Stimulated activated naive B cell treated with anti-CD40 and anti-IgM and Interleukin-4, amounts not matched to agents 10 μg/mL and 1 μg/mL and 100 μg/mL, for 72 hours (primary cell): ENCODE measurements around the gene PNMT.
A peak's percentile ranks its signal among the peaks of the same experiment; 100 is the strongest.
"Not testable (repeated sequence)": the region's sequence is repeated elsewhere in the genome, so short reads cannot be mapped to it uniquely, and the experiment has no call there.

Source experiments
- ATAC-seq, 2 donors: fragments of 150-1000 bp; cut with Tn5 transposase; replicated peaks; 2 replicates each; pipeline ENCODE4 v1.10.0; 2021; ENCODE audit warnings: moderate library complexity in 1 of 2
- DNase-seq: peaks from one replicate; pipeline ENCODE4 v3.0.0; 2021
- H3K27ac Mint-ChIP-seq: one replicate; pipeline ENCODE4 v1.8.0; 2022; ENCODE audit warnings: mild to moderate bottlenecking, mixed read lengths
- H3K27me3 Mint-ChIP-seq, 2 donors: one replicate each; pipeline ENCODE4 v1.8.0; 2022; ENCODE audit warnings: mixed read lengths in 2 of 2
- H3K36me3 Mint-ChIP-seq, 2 donors: one replicate each; pipeline ENCODE4 v1.8.0; 2022; ENCODE audit warnings: mixed read lengths in 2 of 2, mild to moderate bottlenecking in 1 of 2
- H3K4me1 Mint-ChIP-seq, 2 donors: one replicate each; pipeline ENCODE4 v1.8.0; 2022; ENCODE audit warnings: mixed read lengths in 2 of 2, mild to moderate bottlenecking in 1 of 2
- H3K4me3 Mint-ChIP-seq, 2 donors: one replicate each; pipeline ENCODE4 v1.8.0; 2022; ENCODE audit warnings: mild to moderate bottlenecking in 2 of 2, mixed read lengths in 2 of 2, moderate library complexity in 1 of 2
- H3K9me3 Mint-ChIP-seq, 2 donors: one replicate each; pipeline ENCODE4 v1.8.0; 2022; ENCODE audit warnings: mixed read lengths in 2 of 2, mild to moderate bottlenecking in 1 of 2

The PNMT gene

DNA sequence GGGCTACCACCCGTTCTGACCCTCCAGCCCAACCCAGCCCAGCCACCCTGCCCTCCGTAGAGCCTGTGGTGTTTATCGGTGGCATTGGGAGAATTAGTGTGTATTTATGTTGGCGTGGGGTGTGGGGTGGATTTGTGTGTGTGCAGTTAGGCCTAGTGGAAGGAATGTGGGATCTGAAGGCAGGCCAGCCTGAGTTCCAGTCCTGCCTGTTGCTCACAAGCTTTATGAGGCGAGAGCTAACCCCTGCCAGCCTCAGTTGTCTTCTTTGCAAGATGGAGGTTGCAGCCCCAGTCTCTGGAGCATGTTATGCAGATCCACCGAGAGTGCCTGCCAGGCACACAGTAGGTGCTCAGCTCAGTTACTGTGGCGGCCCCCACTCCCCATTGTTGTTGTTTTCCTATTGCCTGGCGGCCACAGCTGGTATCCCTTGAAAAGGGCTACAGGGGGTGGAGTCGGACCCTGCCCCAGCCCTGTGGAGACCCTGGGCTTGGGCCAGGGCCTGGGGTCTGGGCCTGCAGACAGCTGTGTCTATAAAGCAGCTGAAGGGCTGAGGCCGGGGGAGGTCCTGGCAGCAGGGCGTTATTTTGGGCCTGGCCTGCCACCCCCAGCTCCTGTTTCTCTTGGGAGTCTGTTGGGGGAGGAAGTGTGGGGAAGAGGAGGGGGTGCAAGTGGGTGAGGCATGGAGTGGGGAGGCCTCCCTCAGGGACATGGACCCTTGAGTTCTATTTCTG is 36.7 kb downstream of the PNMT start:
- Mint-ChIP-seq H3K27ac (no peak overlapping the region), H3K4me3 (no peak overlapping the region)
- no peak for ATAC-seq

DNA sequence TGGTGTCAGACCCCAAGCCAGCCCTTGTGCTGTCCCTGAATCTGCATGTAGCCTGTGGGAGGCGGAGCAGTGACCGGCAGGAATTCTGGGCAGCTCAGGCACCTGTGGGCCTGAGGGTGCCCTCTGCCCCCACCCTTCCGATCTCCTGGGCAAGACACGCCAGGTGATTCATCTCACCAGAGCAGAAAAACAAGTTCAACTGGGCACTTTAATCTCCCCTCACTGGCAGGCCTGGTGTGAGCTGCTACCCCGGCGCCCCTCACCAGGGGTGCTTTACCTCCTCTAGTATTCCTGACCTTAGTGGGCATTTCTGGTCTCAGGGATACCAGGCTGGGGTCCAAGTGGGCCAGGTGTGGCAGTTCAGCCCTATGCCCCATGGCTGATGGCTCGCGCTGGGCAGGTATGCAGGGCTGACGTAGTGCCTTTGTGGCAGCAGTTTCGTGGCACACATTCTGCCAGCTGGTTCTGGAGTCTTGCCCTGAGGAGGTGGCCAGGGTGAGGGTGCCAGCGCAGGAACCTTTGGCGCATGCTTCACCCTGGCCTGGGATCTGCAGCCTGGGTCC is 37.6 kb downstream of the PNMT start:
- no peak for ATAC-seq
- H3K27ac Mint-ChIP-seq, result no peak overlapping the region

More for the DNA sequence above, 36.7 kb downstream of the PNMT start:
- Mint-ChIP-seq H3K36me3 (peaks cover 0 to 9% of the 10 kb centered on the region in 2 donors), H3K4me1 (peaks cover 20 to 43% of the 10 kb centered on the region in 2 donors), H3K9me3 (no peaks in the 10 kb centered on the region), H3K27me3 (peaks cover 18 to 25% of the 10 kb centered on the region in 2 donors)
- no peak for DNase-seq

DNA sequence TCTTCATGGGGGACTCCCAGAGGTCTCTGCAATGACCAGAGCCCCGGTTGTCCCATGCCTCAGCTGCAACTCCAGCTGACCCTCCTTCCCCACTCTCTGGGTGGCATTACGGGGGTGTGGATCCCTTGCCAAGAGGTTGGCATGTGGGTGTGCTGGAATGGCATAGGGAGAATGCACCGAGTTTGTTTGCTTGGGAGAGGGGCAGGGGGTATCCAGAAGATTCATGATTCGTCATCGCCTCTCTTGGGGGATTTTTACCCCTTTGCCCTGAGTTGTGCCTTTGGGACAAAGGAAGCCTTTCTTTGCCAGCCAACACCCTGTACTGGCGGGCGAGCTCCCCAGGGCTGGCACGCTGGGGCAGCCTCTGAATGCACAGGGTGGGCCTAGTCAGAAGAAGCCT is 38.1 kb downstream of the PNMT start:
- Mint-ChIP-seq H3K4me1 (peaks cover 20 to 31% of the 10 kb centered on the region in 2 donors), H3K36me3 (peaks cover 0 to 6% of the 10 kb centered on the region in 2 donors), H3K4me3 (no peak overlapping the region), H3K27me3 (peaks cover 8 to 13% of the 10 kb centered on the region in 2 donors), H3K9me3 (no peaks in the 10 kb centered on the region), H3K27ac (no peak overlapping the region)
- ATAC-seq (no peak), DNase-seq (no peak)

More for the DNA sequence above, 37.6 kb downstream of the PNMT start:
- H3K27me3 Mint-ChIP-seq, result peaks cover 13 to 18% of the 10 kb centered on the region in 2 donors
- no peaks in the 10 kb centered on the region for H3K9me3 Mint-ChIP-seq
- H3K4me3 Mint-ChIP-seq, result no peak overlapping the region
- DNase-seq, result no peak
- peaks cover 0 to 9% of the 10 kb centered on the region in 2 donors for H3K36me3 Mint-ChIP-seq
- H3K4me1 Mint-ChIP-seq, result peaks cover 20 to 36% of the 10 kb centered on the region in 2 donors

DNA sequence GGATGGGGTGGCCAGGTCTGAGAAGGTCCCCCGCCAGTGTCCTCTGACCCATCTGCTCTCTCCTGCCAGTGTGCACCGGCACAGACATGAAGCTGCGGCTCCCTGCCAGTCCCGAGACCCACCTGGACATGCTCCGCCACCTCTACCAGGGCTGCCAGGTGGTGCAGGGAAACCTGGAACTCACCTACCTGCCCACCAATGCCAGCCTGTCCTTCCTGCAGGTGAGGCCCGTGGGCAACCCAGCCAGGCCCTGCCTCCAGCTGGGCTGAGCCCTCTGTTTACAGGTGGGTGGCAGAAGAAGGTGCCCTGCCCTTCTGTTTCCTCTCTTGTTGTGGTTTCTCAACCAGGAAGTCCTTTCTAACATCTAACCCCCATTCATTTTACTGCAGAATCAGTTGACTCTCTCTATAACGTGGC is 38.7 kb downstream of the PNMT start:
- no peak overlapping the region for H3K4me3 Mint-ChIP-seq

DNA sequence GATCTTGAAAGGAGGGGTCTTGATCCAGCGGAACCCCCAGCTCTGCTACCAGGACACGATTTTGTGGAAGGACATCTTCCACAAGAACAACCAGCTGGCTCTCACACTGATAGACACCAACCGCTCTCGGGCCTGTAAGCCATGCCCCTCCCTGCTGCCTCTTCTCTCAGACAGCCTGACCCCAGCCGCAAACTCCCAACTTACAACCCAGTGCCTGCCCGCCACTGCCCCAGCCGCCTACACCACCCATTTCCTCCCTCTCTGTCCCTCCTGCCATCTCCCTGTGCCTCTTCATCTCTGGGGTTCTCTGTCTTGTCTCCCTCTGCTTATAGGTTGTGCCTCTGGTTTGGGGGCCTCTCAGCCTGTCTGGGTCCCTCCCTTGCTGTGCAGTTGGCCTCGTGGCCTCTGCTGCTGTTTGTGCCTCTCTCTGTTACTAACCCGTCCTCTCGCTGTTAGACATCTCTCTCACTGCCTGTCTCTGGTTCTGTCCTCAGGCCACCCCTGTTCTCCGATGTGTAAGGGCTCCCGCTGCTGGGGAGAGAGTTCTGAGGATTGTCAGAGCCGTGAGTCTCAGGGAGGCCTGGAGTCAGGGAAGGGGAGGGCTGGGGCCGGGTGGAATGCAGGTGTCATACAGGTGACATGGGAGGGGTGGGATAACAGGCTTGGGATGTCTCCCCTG is 41.2 kb downstream of the PNMT start:
- Mint-ChIP-seq H3K36me3 (peaks cover 0 to 11% of the 10 kb centered on the region in 2 donors), H3K4me1 (peaks cover 16 to 21% of the 10 kb centered on the region in 2 donors), H3K27me3 (no peaks in the 10 kb centered on the region), H3K27ac (peak overlapping the region; percentile 52), H3K9me3 (no peaks in the 10 kb centered on the region), H3K4me3 (peak overlapping the region in 1 of 2 donors; percentile 20)
- ATAC-seq (no peak), DNase-seq (no peak)

More for the DNA sequence above, 38.7 kb downstream of the PNMT start:
- Mint-ChIP-seq H3K4me1 (peaks cover 21 to 30% of the 10 kb centered on the region in 2 donors), H3K36me3 (peaks cover 0 to 6% of the 10 kb centered on the region in 2 donors), H3K27ac (no peak overlapping the region), H3K9me3 (no peaks in the 10 kb centered on the region), H3K27me3 (peaks cover 3 to 7% of the 10 kb centered on the region in 2 donors)
- DNase-seq (no peak), ATAC-seq (peak; percentile 41 to 45)

DNA sequence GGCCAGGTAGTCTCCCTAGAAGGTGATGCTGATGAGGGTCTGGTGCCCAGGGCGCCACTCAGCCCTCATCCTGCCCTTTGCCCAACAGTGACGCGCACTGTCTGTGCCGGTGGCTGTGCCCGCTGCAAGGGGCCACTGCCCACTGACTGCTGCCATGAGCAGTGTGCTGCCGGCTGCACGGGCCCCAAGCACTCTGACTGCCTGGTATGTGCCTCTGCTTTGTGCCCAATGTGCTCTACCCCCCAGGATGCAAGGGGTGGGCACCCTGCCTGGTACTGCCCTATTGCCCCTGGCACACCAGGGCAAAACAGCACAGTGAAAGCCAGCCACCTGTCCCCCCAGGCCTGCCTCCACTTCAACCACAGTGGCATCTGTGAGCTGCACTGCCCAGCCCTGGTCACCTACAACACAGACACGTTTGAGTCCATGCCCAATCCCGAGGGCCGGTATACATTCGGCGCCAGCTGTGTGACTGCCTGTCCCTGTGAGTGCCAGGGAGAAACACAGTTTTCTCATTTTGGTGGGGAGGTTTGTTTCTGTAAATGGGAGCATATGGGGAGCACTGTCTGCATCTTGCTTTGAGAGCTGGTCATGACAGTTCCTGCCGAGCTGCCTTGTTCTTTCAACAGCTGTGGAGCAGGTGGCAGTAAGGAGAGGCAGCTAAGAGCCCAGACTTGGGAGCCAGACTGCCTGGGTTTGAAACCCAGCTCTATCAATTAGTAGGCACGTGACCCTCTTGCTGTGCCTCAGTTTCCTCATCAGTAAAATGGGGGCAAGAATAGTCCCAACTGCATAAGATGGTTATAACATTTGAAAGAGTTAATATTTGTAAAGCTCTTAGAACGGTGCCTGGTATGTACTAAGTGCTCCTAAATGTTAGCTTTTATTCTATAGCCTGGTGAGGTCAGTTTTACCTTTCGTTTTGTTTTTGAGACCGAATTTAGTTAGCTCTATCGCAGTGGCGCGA is 42.0 kb downstream of the PNMT start:
- DNase-seq (no peak), ATAC-seq (no peak)
- Mint-ChIP-seq H3K4me1 (peaks cover 16 to 21% of the 10 kb centered on the region in 2 donors), H3K36me3 (peaks cover 0 to 11% of the 10 kb centered on the region in 2 donors), H3K27me3 (no peaks in the 10 kb centered on the region), H3K27ac (no peak overlapping the region), H3K4me3 (no peak overlapping the region), H3K9me3 (no peaks in the 10 kb centered on the region)

DNA sequence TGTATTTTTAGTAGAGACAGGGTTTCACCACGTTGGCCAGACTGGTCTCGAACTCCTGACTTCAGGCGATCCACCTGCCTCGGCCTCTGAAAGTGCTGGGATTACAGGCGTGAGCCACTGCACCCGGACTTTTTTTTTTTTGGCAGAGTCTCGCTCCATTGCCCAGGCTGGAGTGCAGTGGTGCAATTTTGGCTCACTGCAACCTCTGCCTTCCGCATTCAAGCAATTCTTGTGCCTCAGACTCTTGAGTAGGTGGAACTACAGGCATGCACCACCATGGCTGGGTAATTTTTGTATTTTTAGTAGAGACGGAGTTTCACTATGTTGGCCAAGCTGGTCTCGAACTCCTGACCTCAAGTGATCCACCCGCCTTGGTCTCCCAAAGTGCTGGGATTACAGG is 42.8 kb downstream of the PNMT start:
- not testable (repeated sequence) for ATAC-seq, DNase-seq, H3K27ac Mint-ChIP-seq, H3K9me3 Mint-ChIP-seq, H3K4me3 Mint-ChIP-seq, H3K27me3 Mint-ChIP-seq
- peaks cover 16 to 21% of the 10 kb centered on the region in 2 donors for H3K4me1 Mint-ChIP-seq
- peaks cover 0 to 11% of the 10 kb centered on the region in 2 donors for H3K36me3 Mint-ChIP-seq

DNA sequence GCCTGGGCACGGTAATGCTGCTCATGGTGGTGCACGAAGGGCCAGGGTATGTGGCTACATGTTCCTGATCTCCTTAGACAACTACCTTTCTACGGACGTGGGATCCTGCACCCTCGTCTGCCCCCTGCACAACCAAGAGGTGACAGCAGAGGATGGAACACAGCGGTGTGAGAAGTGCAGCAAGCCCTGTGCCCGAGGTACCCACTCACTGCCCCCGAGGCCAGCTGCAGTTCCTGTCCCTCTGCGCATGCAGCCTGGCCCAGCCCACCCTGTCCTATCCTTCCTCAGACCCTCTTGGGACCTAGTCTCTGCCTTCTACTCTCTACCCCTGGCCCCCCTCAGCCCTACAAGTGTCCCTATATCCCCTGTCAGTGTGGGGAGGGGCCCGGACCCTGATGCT is 43.6 kb downstream of the PNMT start:
- DNase-seq, result no peak
- no peak for ATAC-seq
- Mint-ChIP-seq H3K27ac (no peak overlapping the region), H3K9me3 (no peaks in the 10 kb centered on the region), H3K4me3 (no peak overlapping the region), H3K36me3 (peaks cover 0 to 11% of the 10 kb centered on the region in 2 donors), H3K27me3 (no peaks in the 10 kb centered on the region), H3K4me1 (peaks cover 14 to 19% of the 10 kb centered on the region in 2 donors)

DNA sequence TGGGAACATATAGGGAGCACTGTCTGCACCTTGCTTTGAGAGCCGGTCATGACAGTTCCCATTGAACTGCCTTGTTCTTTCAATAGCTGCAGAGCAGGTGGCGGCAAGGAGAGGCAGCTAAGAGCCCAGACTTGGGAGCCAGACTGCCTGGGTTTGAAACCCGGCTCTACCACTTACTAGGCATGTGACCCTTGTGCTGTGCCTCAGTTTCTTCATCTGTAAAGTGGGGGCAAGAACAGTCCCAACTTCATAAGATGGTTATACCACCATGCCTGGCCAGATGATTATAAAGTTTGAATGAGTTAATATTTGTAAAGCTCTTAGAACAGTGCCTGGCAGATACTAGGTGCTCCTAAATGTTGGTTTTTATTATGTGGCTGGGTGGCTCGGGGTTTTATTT is 46.0 kb downstream of the PNMT start:
- DNase-seq (no peak), ATAC-seq (no peak)
- Mint-ChIP-seq H3K4me1 (peaks cover 5 to 7% of the 10 kb centered on the region in 2 donors), H3K4me3 (no peak overlapping the region), H3K27ac (no peak overlapping the region), H3K27me3 (no peaks in the 10 kb centered on the region), H3K36me3 (peaks cover 0 to 11% of the 10 kb centered on the region in 2 donors), H3K9me3 (no peaks in the 10 kb centered on the region)

DNA sequence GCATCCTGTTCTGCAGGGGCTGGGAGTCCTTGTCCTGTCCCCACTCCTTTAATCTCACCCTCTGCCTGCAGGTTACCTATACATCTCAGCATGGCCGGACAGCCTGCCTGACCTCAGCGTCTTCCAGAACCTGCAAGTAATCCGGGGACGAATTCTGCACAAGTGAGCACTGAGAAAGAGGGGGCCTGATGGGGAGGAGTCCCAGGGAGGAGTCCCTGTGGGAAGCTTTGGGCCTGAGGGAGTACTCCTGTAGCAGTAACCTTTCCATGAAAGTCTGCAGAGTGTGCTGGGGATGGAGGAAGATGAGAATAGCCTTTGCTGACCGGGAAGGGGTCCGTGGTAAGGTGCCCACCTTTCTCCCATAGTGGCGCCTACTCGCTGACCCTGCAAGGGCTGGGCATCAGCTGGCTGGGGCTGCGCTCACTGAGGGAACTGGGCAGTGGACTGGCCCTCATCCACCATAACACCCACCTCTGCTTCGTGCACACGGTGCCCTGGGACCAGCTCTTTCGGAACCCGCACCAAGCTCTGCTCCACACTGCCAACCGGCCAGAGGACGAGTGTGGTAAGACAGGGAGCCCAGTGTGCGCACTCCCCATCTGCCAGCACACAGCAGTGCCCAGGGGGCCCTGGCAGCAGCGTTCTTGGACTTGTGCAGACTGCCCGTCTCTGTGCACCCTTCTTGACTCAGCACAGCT is 47.3 kb downstream of the PNMT start:
- no peaks in the 10 kb centered on the region for H3K9me3 Mint-ChIP-seq
- peaks cover 0 to 7% of the 10 kb centered on the region in 2 donors for H3K36me3 Mint-ChIP-seq
- H3K27ac Mint-ChIP-seq, result no peak overlapping the region
- H3K4me1 Mint-ChIP-seq, result peaks cover 5 to 7% of the 10 kb centered on the region in 2 donors
- DNase-seq, result no peak
- H3K27me3 Mint-ChIP-seq, result no peaks in the 10 kb centered on the region
- ATAC-seq, result no peak
- H3K4me3 Mint-ChIP-seq, result no peak overlapping the region

DNA sequence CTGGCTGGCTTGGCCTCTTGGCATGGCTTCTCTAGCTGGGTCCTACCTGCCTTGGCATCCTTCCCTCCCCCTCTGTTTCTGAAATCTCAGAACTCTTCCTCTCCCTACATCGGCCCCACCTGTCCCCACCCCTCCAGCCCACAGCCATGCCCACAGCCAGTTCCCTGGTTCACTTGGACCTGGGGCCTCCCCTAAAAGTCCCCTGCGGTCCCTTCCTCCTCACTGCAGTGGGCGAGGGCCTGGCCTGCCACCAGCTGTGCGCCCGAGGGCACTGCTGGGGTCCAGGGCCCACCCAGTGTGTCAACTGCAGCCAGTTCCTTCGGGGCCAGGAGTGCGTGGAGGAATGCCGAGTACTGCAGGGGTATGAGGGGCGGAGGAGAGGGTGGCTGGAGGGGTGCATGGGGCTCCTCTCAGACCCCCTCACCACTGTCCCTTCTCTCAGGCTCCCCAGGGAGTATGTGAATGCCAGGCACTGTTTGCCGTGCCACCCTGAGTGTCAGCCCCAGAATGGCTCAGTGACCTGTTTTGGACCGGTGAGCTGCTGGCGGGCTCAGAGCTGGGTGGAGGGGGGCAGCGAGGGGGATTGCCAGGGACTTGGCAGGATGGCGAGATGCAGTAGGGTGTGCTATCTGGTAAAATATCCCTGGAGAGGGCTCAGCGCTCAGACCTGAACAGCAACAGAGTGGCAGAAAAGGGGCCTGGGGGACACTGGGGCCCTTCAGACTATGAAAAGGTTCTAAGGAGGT is 48.0 kb downstream of the PNMT start:
- H3K27ac Mint-ChIP-seq, result no peak overlapping the region
- peaks cover 5 to 7% of the 10 kb centered on the region in 2 donors for H3K4me1 Mint-ChIP-seq
- no peak overlapping the region for H3K4me3 Mint-ChIP-seq
- no peak for DNase-seq
- no peaks in the 10 kb centered on the region for H3K27me3 Mint-ChIP-seq
- H3K9me3 Mint-ChIP-seq, result no peaks in the 10 kb centered on the region
- no peak for ATAC-seq
- peaks cover 0 to 7% of the 10 kb centered on the region in 2 donors for H3K36me3 Mint-ChIP-seq

DNA sequence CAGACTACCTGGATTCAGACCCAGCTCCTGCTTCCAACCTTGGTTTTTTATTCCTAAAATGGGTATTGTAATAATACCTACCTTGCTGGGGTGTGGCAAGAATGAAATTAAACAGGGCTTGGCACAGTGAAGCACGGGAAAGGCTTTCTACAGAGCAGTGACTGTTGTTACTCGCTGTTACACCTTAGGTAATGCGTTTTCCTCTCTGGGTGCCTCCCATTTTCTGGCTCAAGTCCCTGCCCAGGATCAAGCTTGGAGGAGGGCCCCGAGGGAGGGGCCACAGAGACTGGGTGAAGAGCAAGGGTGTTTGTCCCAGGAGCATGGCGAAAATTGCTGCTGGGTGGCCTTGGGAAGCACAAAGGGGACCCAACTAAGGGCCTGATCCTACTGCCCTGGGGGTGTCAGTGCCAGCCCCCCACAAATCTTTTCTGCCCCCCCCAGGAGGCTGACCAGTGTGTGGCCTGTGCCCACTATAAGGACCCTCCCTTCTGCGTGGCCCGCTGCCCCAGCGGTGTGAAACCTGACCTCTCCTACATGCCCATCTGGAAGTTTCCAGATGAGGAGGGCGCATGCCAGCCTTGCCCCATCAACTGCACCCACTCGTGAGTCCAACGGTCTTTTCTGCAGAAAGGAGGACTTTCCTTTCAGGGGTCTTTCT is 48.8 kb downstream of the PNMT start:
- H3K36me3 Mint-ChIP-seq, result peaks cover 0 to 3% of the 10 kb centered on the region in 2 donors
- H3K4me3 Mint-ChIP-seq, result no peak overlapping the region
- H3K27me3 Mint-ChIP-seq, result no peaks in the 10 kb centered on the region
- no peak for ATAC-seq
- no peak overlapping the region for H3K27ac Mint-ChIP-seq
- no peaks in the 10 kb centered on the region for H3K9me3 Mint-ChIP-seq
- DNase-seq, result no peak
- peaks cover 4 to 5% of the 10 kb centered on the region in 2 donors for H3K4me1 Mint-ChIP-seq
